Measurements from ENCODE around the gene CDH12.
"Not testable (repeated sequence)": the region's sequence is repeated elsewhere in the genome, so short reads cannot be mapped to it uniquely, and the experiment has no call there.

Gene CDH12

GRCh38 chr5:22521521-22521920, 331.6 kb downstream of the CDH12 start:
- no peak for DNase-seq (ENCODE audit: low spot score)
- no peak for TF ChIP-seq CTCF (IDR thresholded peaks at IDR 0.05; ENCODE audit: extremely low read depth, insufficient read depth, missing control alignments)
- in situ Hi-C loops (cut with MboI; ENCODE audit: low pct_unique_long_range_greater_than_20kb, low sequenced_read_pairs, unreplicated experiment) = no loop called here

- DNase-seq (ENCODE audit: low spot score); in situ Hi-C loops (cut with MboI; ENCODE audit: low pct_unique_long_range_greater_than_20kb, low sequenced_read_pairs, unreplicated experiment): not testable (repeated sequence)
Measured at GRCh38 chr5:22516497-22516896, 336.6 kb downstream of the CDH12 start.

- in situ Hi-C loops (cut with MboI; ENCODE audit: low pct_unique_long_range_greater_than_20kb, low sequenced_read_pairs, unreplicated experiment) = no loop called here
- TF ChIP-seq CTCF (IDR thresholded peaks at IDR 0.05; ENCODE audit: extremely low read depth, insufficient read depth, missing control alignments) = no peak
Measured at GRCh38 chr5:22514231-22514630, 338.9 kb downstream of the CDH12 start.

GRCh38 chr5:22505891-22506290, 347.3 kb downstream of the CDH12 start:
- in situ Hi-C loops (cut with MboI; ENCODE audit: low pct_unique_long_range_greater_than_20kb, low sequenced_read_pairs, unreplicated experiment) = no loop called here
- no peak for DNase-seq (ENCODE audit: low spot score)

More at GRCh38 chr5:22514231-22514630, 338.9 kb downstream of the CDH12 start:
- no peak for DNase-seq (ENCODE audit: low spot score)

GRCh38 chr5:22504411-22504810, 348.7 kb downstream of the CDH12 start:
- in situ Hi-C loops (cut with MboI; ENCODE audit: low pct_unique_long_range_greater_than_20kb, low sequenced_read_pairs, unreplicated experiment) = no loop called here
- no peak for DNase-seq (ENCODE audit: low spot score)
- TF ChIP-seq CTCF (IDR thresholded peaks at IDR 0.05; ENCODE audit: extremely low read depth, insufficient read depth, missing control alignments) = no peak

More at GRCh38 chr5:22505891-22506290, 347.3 kb downstream of the CDH12 start:
- TF ChIP-seq CTCF (IDR thresholded peaks at IDR 0.05; ENCODE audit: extremely low read depth, insufficient read depth, missing control alignments) = no peak

- TF ChIP-seq CTCF (IDR thresholded peaks at IDR 0.05; ENCODE audit: extremely low read depth, insufficient read depth, missing control alignments) = no peak
- in situ Hi-C loops (cut with MboI; ENCODE audit: low pct_unique_long_range_greater_than_20kb, low sequenced_read_pairs, unreplicated experiment) = no loop called here
- no peak for DNase-seq (ENCODE audit: low spot score)
Measured at GRCh38 chr5:22500556-22500955, 352.6 kb downstream of the CDH12 start.

- in situ Hi-C loops (cut with MboI; ENCODE audit: low pct_unique_long_range_greater_than_20kb, low sequenced_read_pairs, unreplicated experiment) = no loop called here
Measured at GRCh38 chr5:22496666-22497065, 356.5 kb downstream of the CDH12 start.

More at GRCh38 chr5:22496666-22497065, 356.5 kb downstream of the CDH12 start:
- TF ChIP-seq CTCF (IDR thresholded peaks at IDR 0.05; ENCODE audit: extremely low read depth, insufficient read depth, missing control alignments) = no peak
- no peak for DNase-seq (ENCODE audit: low spot score)
